ENCODE results near the gene FBXL13.

The FBXL13 gene

DNA sequence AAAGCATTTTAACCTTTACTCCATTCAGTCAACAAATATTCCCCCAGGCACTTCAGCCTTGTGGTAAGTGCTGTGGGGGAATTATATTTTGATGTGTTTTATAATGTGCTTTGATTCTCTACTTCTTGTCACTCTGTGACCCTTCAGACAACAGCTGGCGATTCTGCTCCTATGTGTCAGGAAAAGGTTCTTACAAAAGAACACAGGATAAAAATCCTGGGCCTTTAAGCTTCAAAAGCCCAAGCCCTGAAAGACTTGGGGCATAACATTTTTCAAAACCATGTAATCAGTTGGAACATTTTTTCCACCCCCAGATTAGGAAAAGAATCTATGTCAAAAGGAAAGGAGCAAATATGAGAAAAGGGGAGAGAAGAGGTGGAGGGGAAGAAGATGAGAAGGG, 199.6 kb downstream of the FBXL13 start:
- no peak overlapping the region for H3K27ac ChIP-seq
- TF ChIP-seq, protein P1, sequence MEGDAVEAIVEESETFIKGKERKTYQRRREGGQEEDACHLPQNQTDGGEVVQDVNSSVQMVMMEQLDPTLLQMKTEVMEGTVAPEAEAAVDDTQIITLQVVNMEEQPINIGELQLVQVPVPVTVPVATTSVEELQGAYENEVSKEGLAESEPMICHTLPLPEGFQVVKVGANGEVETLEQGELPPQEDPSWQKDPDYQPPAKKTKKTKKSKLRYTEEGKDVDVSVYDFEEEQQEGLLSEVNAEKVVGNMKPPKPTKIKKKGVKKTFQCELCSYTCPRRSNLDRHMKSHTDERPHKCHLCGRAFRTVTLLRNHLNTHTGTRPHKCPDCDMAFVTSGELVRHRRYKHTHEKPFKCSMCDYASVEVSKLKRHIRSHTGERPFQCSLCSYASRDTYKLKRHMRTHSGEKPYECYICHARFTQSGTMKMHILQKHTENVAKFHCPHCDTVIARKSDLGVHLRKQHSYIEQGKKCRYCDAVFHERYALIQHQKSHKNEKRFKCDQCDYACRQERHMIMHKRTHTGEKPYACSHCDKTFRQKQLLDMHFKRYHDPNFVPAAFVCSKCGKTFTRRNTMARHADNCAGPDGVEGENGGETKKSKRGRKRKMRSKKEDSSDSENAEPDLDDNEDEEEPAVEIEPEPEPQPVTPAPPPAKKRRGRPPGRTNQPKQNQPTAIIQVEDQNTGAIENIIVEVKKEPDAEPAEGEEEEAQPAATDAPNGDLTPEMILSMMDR (conservative IDR thresholded peaks at IDR 0.05) = no peak

DNA sequence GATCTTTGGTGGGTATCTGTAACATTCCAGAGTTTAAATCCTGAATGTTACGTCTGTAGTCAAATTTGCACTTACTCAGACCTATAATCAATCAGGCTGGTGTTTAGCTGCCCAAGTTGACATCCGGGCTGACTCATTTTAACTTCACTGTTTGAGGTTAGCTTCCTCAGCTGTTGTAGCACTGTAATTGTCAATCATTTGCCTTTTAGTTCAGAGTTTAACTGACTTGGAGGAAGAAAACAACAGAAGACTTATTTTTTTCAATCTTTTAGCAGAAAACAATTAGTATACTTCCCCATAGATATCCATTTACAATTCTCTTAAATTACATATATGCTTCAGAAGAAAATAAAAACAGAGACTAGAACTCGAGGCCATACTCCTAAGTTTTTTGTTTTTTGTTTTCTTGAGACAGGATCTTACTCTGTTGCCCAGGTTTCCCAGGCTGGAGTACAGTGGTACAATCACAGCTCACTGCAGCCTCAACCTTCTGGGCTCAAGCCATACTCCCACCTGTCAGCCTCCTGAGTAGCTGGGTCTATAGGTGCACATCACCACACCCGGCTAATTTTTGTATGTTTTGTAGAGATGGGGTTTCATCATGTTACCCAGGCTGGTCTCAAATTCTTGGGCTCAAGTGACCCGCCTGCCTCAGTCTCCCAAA, 200.3 kb downstream of the FBXL13 start:
- no peak overlapping the region for H3K27ac ChIP-seq

DNA sequence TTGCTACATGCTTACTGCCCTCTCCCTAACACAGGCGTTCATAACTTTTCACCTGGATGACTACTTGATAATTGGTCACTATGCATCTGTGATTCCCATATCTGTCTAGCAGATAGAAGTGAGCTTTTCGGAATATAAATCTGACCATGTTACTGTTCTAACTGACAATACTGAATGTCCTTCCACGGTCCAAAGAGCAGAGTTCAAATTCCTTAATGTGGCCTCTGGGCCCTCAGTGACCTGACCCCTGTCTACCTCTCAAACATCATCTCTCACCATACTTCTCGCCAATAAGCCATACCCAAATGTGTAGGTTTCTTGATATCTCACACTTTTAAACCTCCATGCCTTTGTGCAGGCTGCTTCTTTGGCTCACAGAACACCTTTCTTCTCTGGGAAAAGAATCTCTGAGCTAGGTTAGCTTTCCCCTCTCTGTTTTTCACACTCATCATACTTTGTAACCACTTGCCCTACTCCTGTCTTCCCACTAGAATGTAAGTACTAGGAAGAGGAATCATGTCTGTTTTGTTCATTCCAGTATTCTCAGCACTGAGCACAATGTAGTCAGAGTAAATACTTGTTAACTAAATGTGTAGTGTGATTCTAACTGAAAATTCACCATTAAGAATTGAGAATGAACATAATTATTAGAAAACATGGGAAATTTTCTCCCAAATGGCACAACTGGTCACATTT, 201.0 kb downstream of the FBXL13 start:
- no peak overlapping the region for H3K27ac ChIP-seq
- TF ChIP-seq, protein P1 (conservative IDR thresholded peaks at IDR 0.05) = no peak

More for the DNA sequence above, 200.3 kb downstream of the FBXL13 start:
- TF ChIP-seq, protein P1 (conservative IDR thresholded peaks at IDR 0.05) = no peak

DNA sequence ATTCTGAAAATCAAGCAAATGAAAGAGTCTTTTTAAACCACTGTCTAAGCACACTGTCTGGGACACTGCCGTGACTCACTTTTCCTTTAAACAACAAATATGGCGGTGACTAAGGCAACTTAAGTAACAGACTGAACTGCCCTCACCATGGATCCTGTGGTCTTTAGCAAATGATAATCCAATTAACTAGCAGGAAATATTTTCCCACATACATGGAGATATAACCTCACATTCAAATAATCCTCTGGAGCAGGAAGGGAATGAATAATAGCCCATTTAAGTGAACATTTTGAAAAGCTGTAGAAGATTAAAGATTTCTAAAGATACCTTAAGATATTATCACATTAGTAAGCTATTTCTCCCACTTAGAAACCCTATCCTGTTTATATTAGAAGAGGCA, 202.1 kb downstream of the FBXL13 start:
- TF ChIP-seq, protein P1 (conservative IDR thresholded peaks at IDR 0.05) = no peak
- H3K27ac ChIP-seq = no peak overlapping the region

DNA sequence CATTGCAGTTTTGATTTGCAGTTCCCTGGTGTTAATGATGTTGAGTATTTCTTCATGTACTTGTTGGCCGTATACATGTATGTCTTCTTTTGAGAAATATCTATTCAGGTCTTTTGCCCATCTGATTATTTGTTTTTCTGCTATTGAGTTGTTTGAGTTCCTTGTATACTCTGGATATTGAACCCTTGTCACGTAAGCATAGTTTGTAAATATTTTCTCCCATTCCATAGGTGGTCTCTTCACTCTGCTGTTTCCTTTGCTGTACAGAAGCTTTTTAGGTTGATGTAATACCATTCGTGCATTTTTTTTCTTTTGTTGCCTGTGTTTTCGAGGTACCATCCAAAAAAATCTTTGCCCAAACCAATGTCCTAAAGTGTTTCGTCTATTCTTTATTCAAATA, 205.4 kb downstream of the FBXL13 start:
- TF ChIP-seq, protein P1 (conservative IDR thresholded peaks at IDR 0.05) = no peak
- no peak overlapping the region for H3K27ac ChIP-seq

DNA sequence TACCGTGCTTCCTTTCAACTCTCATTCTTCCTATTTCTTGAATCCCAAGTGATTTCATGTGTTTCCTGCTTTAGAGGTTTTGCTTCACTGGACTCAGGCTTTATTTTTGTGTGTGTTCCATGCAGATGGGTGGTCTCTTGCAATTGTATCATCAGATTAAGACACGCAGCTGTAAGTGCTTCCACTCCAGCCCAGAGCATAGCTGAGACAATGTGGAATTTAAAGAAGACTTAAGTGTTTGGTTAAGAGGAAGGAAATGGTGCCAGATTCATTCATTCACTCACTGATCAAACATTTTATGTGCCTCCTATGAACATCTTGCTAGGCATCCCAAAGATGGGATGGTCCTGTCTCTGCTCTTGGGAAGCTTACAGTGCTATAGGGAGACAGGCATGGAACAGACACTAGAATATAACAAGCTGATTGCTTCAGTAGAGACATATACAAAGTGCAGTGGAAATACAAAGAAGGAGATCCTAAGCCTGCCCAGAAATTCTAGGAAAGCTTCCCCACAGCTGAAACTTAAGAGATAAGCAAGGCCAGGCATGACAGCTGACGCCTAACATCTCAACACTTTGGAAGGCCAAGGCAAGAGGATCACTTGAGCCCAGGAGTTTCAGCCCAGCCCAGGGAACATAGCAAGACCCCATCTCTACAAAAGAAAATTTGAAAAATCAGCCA, 207.9 kb downstream of the FBXL13 start:
- TF ChIP-seq, protein P1 (conservative IDR thresholded peaks at IDR 0.05) = no peak
- no peak overlapping the region for H3K27ac ChIP-seq

DNA sequence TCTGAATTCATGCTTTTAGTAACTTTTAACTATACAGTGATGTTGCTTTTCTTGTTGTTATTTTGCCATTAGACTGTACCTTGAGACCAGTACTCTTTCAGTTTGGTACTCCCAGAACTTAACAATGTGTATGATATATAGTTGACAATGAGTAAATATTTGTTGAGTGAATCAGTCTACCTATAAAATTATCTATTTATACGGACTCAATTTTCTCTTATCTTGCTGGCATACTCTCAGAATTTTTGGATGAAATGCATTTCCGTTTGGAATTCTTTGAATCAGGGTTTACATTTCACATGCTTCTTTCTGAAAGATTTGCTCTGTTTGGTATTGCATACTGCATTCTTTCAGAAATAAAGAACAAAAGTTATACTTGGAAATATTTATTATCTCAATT, 209.6 kb downstream of the FBXL13 start:
- no peak overlapping the region for H3K27ac ChIP-seq
- TF ChIP-seq, protein P1 (conservative IDR thresholded peaks at IDR 0.05) = no peak
